HG03097 (cell line): ENCODE measurements around the gene PPP1R9B.

Experiments
- ATAC-seq: cut with Tn5 transposase; IDR thresholded peaks from one replicate; pipeline ENCODE4 v1.9.1; 2021; ENCODE audit not compliant: unreplicated experiment, low FRiP score

Gene PPP1R9B

DNA sequence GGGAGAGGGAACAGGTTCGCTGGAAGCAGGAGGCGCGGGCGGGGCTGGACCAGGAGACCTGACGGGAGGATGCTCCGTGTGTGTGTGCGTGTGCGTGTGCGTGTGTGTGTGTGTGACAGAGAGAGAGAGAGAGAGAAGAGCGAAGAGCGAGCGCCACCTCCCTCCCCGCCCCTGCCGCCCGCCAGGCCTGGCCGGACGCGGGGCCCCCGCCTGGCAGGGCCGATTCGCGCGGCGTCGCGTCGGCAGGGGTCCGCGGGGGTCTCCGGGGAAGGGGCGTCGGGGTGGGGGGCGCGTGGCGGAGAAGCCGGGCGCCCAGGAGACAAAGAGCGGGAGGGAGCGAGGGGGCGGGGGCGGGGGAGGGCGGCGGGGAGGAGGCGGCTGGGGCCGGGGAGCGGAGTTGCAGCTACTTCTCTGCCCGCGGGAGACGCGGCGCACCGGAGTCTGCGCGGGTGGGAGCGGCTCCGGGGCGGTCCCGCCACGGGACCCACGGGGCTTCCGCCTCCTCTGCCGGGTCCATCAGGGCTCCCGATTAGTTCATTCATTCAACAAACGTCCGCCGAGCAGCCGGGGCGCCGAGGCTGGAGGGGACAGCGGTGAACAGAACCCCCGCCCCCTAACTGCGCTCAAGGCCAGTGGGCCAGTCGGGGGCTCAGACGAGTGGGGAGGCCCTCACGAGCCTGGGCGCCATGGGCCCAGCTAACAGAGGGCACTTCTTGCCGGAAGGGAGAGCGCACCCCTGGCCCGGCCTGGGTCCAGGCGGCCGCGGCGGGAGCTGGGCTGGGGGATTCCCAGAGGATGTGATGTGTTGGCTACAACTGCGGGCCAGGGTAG is 20.5 kb downstream of the PPP1R9B start, which contains the start of gene SAMD14:
SAMD14 (minus strand) TSS at position 433 of the 831 bp plus-strand sequence. CDS start 5,201 bp downstream, outside the sequence.
- ATAC-seq, result no peak

- ATAC-seq, result no peak
These were observed 21.1 kb downstream of the PPP1R9B start for GRCh38 chr17:50129353-50129727.

GRCh38 chr17:50128441-50129352 is 21.8 kb downstream of the PPP1R9B start:
- no peak for ATAC-seq

DNA sequence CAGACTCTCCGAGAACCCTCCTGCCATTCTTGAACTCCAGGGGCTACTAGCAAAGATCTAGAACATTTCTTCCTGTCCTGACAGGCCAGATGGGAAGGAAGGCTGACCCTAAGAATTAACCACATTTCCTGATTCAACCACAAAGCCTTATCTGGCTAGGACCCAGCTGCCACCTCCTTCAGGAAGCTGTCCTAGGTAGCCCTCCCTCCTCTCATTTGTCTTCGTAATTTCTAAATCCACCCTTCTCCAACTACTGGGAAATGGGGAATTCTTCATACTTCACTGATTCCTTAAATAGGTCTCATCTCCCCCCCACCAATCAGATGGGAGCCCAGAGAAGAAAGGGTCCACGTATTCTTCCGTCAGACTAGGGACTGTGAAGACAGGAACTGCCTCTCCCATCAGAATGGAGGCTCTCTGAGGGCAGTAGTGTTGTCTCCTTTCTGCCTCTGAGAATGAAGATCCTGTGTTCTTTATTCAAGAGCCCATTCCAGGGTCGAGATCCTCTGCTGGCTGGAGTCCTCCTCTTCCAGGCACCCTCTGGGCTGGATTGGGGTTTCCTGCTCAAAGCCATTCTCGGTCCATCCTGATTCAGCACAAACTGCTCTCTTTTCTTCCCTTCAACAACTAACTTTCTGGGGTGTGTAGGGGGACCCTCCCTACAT is 22.6 kb downstream of the PPP1R9B start:
- ATAC-seq, result no peak

- ATAC-seq, result no peak
These were observed 25.0 kb downstream of the PPP1R9B start for GRCh38 chr17:50125420-50125997.

GRCh38 chr17:50123649-50124349 is 26.7 kb downstream of the PPP1R9B start:
- no peak for ATAC-seq

- no peak for ATAC-seq
These were observed 27.5 kb downstream of the PPP1R9B start for GRCh38 chr17:50122945-50123344.

- ATAC-seq, result no peak
These were observed 29.8 kb downstream of the PPP1R9B start for GRCh38 chr17:50120475-50121253.

- ATAC-seq, result no peak
These were observed 31.7 kb downstream of the PPP1R9B start for GRCh38 chr17:50118828-50119218.

GRCh38 chr17:50118076-50118827 is 32.2 kb downstream of the PPP1R9B start:
- ATAC-seq, result no peak

DNA sequence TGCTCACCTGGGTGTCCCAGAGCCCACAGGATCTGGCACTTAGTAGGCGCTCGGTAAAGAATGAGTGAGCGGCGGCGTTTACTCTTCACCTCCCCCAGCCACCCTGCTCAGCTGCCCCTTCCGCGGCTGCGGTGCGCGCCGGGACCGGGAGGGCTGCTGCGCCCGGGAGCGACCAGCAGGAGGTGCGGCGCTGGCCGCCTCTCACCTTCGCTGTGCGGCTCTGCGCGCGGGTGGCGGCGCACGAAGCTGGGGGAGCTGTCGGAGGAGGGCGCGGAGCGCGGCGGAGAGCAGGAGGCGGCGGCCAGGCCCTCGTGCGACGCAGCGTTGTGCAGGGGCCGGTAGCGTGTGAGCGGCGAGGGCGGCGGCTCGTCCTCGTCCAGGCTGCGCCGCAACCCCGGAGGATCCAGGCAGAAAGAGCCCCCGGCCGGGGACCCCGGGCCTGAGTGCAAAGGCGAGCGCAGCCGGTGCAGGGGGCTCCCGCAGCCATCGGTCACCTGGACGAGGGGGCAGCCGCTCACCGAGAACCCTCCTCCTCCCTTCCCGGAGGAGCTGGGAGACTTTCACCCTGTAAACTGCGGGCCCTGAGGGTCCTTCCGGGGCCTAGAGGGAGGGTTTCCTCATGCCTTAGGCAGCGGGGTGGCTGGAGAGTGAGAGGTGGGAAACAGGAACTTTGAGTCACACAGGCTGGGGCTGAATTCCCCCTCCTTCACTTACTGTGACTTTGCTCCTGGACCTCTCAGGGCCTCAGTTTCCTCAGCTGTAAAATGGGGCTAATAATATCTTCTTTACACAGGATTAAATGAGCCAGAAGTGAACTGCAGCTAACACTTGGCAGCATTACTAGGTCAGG is 33.0 kb downstream of the PPP1R9B start:
- no peak for ATAC-seq

DNA sequence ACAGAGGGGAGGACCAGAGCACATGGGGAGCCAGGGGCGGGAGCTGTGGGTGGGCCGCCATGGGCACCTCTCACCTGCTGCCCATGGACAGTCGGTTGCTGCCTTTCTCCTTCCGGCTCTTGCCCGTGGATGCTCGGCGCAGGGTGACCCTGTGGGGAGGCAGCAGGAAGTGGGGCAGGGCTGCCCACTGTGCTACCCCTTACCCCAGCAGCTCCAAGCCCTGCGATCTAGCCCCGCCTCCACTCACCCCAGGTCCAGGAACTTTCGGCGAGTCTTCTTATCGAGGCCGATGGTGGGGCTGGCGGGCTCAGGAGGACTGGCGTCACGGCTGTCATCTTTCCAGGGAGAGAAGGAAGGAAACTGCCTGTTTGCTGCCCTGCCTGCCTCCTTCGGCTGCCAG is 34.7 kb downstream of the PPP1R9B start:
- no peak for ATAC-seq

- no peak for ATAC-seq
These were observed 35.6 kb downstream of the PPP1R9B start for GRCh38 chr17:50114849-50115357.

- ATAC-seq, result no peak
These were observed 36.1 kb downstream of the PPP1R9B start for GRCh38 chr17:50114401-50114800.

DNA sequence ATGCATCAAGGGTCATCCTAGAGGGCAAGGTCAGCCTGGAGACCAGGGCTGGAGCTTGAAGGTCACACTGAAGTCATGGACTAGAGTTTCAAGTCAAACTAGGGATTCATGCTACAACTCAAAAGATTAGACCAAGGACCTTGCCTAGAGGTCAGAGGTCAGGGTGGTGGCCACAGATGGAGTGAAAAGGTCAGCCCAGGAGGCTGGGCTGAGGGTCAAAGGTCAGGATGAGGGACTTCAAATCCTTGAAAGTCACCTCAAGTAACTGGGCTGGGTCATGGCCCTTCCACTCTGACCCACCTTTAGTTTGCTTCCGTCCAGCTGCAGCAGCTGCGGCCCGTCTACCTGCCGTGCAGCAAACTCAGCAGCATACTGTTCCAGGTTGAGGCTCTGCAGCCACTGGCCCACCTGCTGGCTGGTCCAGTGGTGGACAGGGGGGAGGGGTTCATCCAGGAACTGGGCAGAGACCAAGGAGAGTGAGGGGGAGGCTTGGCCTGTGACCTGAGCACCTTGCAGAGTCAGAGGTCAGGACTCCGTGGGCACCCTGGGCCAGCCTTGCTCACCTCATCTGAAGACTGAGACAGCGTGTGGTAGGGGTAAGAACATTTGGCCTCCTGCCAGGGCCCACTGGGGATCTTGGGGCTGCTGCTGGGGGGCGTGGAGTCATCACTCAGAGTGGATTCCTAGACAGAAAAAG is 36.7 kb downstream of the PPP1R9B start:
- ATAC-seq, result no peak

DNA sequence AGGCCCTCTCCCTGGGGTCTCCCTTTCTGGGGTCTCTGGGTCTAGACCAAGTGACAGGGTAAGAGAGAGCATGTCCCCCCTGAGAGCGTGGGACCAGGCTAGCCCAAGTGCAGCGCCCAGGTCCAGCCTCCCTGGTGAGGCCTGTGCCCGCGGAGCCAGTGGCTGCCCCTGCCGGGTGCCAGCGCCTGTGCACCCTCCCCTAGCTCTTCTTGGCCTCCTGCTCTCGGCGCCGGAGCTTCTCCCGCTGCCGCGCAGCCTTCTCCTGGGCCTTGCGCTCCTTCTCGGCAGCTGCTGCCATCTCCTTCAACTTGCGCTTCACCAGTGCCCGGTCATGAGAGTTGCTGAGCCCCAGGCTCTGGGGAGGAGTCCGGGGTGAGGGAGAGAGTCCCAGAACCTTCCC is 37.8 kb downstream of the PPP1R9B start:
- ATAC-seq, result no peak
